PC-3 (cell line): ENCODE data around the gene DACT2. TPM values are rescaled to one million over a fixed set of nuclear protein-coding genes. Genes with fewer than 3 reads are reported as not detected.

Experiments
- ATAC-seq: fragments of 200-7000 bp; cut with Tn5 transposase; 2 replicates; pipeline ENCODE4 v1.9.1; 2020; ENCODE audit warnings: mild to moderate bottlenecking, moderate library complexity
- BruUV-seq: library from RNA; stranded (reverse); fragments of 400-500 nt; replicated peaks from 2 replicates; lab custom pipeline; 2021; lab: Mats Ljungman, UMichigan
- CTCF ChIA-PET: fragments of 300-600 bp; sonication (Branson Sonifier 250); formaldehyde crosslinking; loops from one replicate; lab custom pipeline; 2022; ENCODE audit warnings: antibody characterized with exemption; lab: Charles Lee
- POLR2A ChIA-PET: fragments of 300-600 bp; sonication (Branson Sonifier 250); formaldehyde crosslinking; loops from one replicate; lab custom pipeline; 2022; ENCODE audit warnings: antibody characterized with exemption; ENCODE audit not compliant: unreplicated experiment; lab: Charles Lee
- DNase-seq: peaks from one replicate; pipeline ENCODE4 v3.0.0-alpha.2; 2015
- H2AFZ ChIP-seq: fragments of 300-600 bp; sonication (generic); 2 replicates; pipeline ENCODE4 v1.6.0; 2016; ENCODE audit warnings: antibody characterized with exemption, low read length
- H3F3A ChIP-seq: fragments of 300-600 bp; sonication (generic); one replicate; pipeline ENCODE4 v1.6.0; 2017; ENCODE audit warnings: antibody characterized with exemption, low read length, control low read depth, mild to moderate bottlenecking; ENCODE audit not compliant: unreplicated experiment
- H3K27ac ChIP-seq: fragments of 300-600 bp; sonication (generic); 2 replicates; pipeline ENCODE4 v1.5.1; 2016; ENCODE audit warnings: mild to moderate bottlenecking, low read length
- H3K27me3 ChIP-seq: fragments of 300-600 bp; sonication (generic); 2 replicates; pipeline ENCODE4 v1.6.1; 2016; ENCODE audit warnings: low read length, mixed read lengths
- H3K36me3 ChIP-seq: fragments of 300-600 bp; sonication (generic); 2 replicates; pipeline ENCODE4 v1.6.1; 2016; ENCODE audit warnings: low read depth, mixed run types, low read length, mixed read lengths
- H3K4me1 ChIP-seq: fragments of 300-600 bp; sonication (generic); 2 replicates; pipeline ENCODE4 v1.5.1; 2016; ENCODE audit warnings: low read length; ENCODE audit not compliant: insufficient read depth
- H3K4me2 ChIP-seq: fragments of 300-600 bp; sonication (generic); 2 replicates; pipeline ENCODE4 v1.6.0; 2016; ENCODE audit warnings: low read length
- H3K4me3 ChIP-seq: fragments of 300-600 bp; sonication (generic); 2 replicates; pipeline ENCODE4 v1.5.1; 2016; ENCODE audit warnings: mild to moderate bottlenecking, low read length, mixed read lengths
- H3K79me2 ChIP-seq: fragments of 300-600 bp; sonication (generic); 2 replicates; pipeline ENCODE4 v1.6.1; 2017; ENCODE audit warnings: low read length, mixed read lengths
- H3K9ac ChIP-seq: fragments of 300-600 bp; sonication (generic); 2 replicates; pipeline ENCODE4 v1.6.0; 2016; ENCODE audit warnings: mild to moderate bottlenecking, low read length
- H3K9me2 ChIP-seq: fragments of 300-600 bp; sonication (generic); replicated peaks from 2 replicates; pipeline ENCODE4 v1.6.1; 2016; ENCODE audit warnings: mixed run types, low read length, mixed read lengths
- H3K9me3 ChIP-seq: fragments of 300-600 bp; sonication (generic); 2 replicates; pipeline ENCODE4 v1.6.1; 2016; ENCODE audit warnings: low read length, mixed read lengths
- H4K20me1 ChIP-seq: fragments of 300-600 bp; sonication (generic); 2 replicates; pipeline ENCODE4 v1.6.1; 2016; ENCODE audit warnings: low read length, mixed read lengths
- EZH2 ChIP-seq: fragments of 300-600 bp; sonication (generic); IDR thresholded peaks from one replicate; pipeline ENCODE4 v1.6.1; 2017; ENCODE audit warnings: antibody characterized with exemption, mild to moderate bottlenecking, low read length; ENCODE audit not compliant: unreplicated experiment
- EZH2phosphoT487 ChIP-seq: fragments of 300-600 bp; sonication (generic); IDR thresholded peaks from 2 replicates; pipeline ENCODE4 v1.6.1; 2018; ENCODE audit warnings: mild to moderate bottlenecking, antibody characterized with exemption, low read length, borderline replicate concordance
- intact Hi-C: fragments of 100-400 bp; cut with micrococcal nuclease; formaldehyde crosslinking; loops from 2 replicates; pipeline ENCODE4 v1.9.0; 2023
- total RNA-seq: library from RNA; depleted of rRNA; stranded (reverse); fragments of >200 nt; gene quantifications from 2 replicates; pipeline ENCODE4 v1.2.3, GENCODE V29; 2014
- TF ChIP-seq, protein P1 (sequence below): fragments of 300-600 bp; sonication (generic); conservative IDR thresholded peaks from 2 replicates; pipeline ENCODE4 v1.5.1; 2017; ENCODE audit warnings: antibody characterized with exemption, low read depth, mild to moderate bottlenecking, low read length

The DACT2 gene
- total RNA-seq, 1 experiment from 2014 or later, result not detected

GRCh38 chr6:168291450-168291849 is 28.1 kb downstream of the DACT2 start:
- intact Hi-C loops, result no loop called here
- ChIA-PET POLR2A (no interaction called here), CTCF (no interaction called here)
- TF ChIP-seq EZH2phosphoT487 (no peak), EZH2 (no peak)
- TF ChIP-seq, protein P1, sequence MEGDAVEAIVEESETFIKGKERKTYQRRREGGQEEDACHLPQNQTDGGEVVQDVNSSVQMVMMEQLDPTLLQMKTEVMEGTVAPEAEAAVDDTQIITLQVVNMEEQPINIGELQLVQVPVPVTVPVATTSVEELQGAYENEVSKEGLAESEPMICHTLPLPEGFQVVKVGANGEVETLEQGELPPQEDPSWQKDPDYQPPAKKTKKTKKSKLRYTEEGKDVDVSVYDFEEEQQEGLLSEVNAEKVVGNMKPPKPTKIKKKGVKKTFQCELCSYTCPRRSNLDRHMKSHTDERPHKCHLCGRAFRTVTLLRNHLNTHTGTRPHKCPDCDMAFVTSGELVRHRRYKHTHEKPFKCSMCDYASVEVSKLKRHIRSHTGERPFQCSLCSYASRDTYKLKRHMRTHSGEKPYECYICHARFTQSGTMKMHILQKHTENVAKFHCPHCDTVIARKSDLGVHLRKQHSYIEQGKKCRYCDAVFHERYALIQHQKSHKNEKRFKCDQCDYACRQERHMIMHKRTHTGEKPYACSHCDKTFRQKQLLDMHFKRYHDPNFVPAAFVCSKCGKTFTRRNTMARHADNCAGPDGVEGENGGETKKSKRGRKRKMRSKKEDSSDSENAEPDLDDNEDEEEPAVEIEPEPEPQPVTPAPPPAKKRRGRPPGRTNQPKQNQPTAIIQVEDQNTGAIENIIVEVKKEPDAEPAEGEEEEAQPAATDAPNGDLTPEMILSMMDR, result no peak
- Histone ChIP-seq H3K9ac (no peak overlapping the region), H3K27ac (no peak overlapping the region), H3K79me2 (no peaks in the 10 kb centered on the region), H4K20me1 (no peaks in the 10 kb centered on the region), H3K9me2 (no peaks in the 10 kb centered on the region), H2AFZ (no peak overlapping the region), H3K4me3 (no peak overlapping the region), H3K4me2 (no peak overlapping the region), H3K27me3 (peaks cover 52% of the 10 kb centered on the region), H3K36me3 (no peaks in the 10 kb centered on the region), H3F3A (no peaks in the 10 kb centered on the region), H3K4me1 (no peaks in the 10 kb centered on the region), H3K9me3 (no peaks in the 10 kb centered on the region)
- no TSS peak for BruUV-seq
- ATAC-seq (no peak), DNase-seq (no peak)

- H4K20me1 ChIP-seq, result no peaks in the 10 kb centered on the region
- no peak for DNase-seq
- ATAC-seq, result no peak
- H2AFZ ChIP-seq, result no peak overlapping the region
- no peaks in the 10 kb centered on the region for H3K36me3 ChIP-seq
- BruUV-seq, result no TSS peak
- peaks cover 50% of the 10 kb centered on the region for H3K27me3 ChIP-seq
- TF ChIP-seq EZH2phosphoT487 (no peak), EZH2 (no peak)
- TF ChIP-seq, protein P1, result no peak
- H3F3A ChIP-seq, result no peaks in the 10 kb centered on the region
- no peak overlapping the region for H3K27ac ChIP-seq
- no peak overlapping the region for H3K4me2 ChIP-seq
- H3K9me2 ChIP-seq, result no peaks in the 10 kb centered on the region
- no peaks in the 10 kb centered on the region for H3K4me1 ChIP-seq
- H3K9ac ChIP-seq, result no peak overlapping the region
- POLR2A ChIA-PET, result no interaction called here
- intact Hi-C loops, result no loop called here
- CTCF ChIA-PET, result no interaction called here
- H3K4me3 ChIP-seq, result no peak overlapping the region
- no peaks in the 10 kb centered on the region for H3K79me2 ChIP-seq
- no peaks in the 10 kb centered on the region for H3K9me3 ChIP-seq
These were observed 29.5 kb downstream of the DACT2 start for GRCh38 chr6:168290095-168290494.

GRCh38 chr6:168289571-168289962 is 30.0 kb downstream of the DACT2 start:
- Histone ChIP-seq H3K27me3 (peaks cover 45% of the 10 kb centered on the region), H3K4me2 (no peak overlapping the region), H3K9ac (no peak overlapping the region), H3K9me3 (no peaks in the 10 kb centered on the region), H3K4me1 (no peaks in the 10 kb centered on the region), H2AFZ (no peak overlapping the region), H3K79me2 (no peaks in the 10 kb centered on the region), H3F3A (no peaks in the 10 kb centered on the region), H3K36me3 (no peaks in the 10 kb centered on the region), H4K20me1 (no peaks in the 10 kb centered on the region), H3K9me2 (no peaks in the 10 kb centered on the region), H3K4me3 (no peak overlapping the region), H3K27ac (no peak overlapping the region)
- DNase-seq (no peak), ATAC-seq (no peak)
- BruUV-seq, result no TSS peak
- POLR2A ChIA-PET, result no interaction called here
- TF ChIP-seq, protein P1, result no peak
- TF ChIP-seq EZH2phosphoT487 (no peak), EZH2 (no peak)
- intact Hi-C loops, result no loop called here
- CTCF ChIA-PET, result no interaction called here
